Fibroblast of villous mesenchyme (primary cell): ENCODE measurements around the gene GGT5. TPM values are rescaled to one million over a fixed set of nuclear protein-coding genes. Genes with fewer than 3 reads are reported as not detected.

Experiments used
- DNase-seq: peaks from one replicate; pipeline ENCODE4 v3.0.0-alpha.2; 2010; ENCODE audit warnings: low read depth
- H3K4me3 ChIP-seq: 2 replicates; pipeline ENCODE4 v1.5.1; 2011; ENCODE audit warnings: low read depth, mild to moderate bottlenecking, low read length
- total RNA-seq: library from RNA; depleted of rRNA; stranded (reverse); fragments of >200 nt; gene quantifications from 2 replicates; pipeline ENCODE4 v1.2.3, GENCODE V29; 2012
- TF ChIP-seq, protein P1 (sequence below): IDR thresholded peaks from 2 replicates; pipeline ENCODE4 v1.5.1; 2012; ENCODE audit warnings: low read depth, mild to moderate bottlenecking, low read length; ENCODE audit not compliant: insufficient read depth

The GGT5 gene
- total RNA-seq, 1 donor = 2.2 TPM

DNA sequence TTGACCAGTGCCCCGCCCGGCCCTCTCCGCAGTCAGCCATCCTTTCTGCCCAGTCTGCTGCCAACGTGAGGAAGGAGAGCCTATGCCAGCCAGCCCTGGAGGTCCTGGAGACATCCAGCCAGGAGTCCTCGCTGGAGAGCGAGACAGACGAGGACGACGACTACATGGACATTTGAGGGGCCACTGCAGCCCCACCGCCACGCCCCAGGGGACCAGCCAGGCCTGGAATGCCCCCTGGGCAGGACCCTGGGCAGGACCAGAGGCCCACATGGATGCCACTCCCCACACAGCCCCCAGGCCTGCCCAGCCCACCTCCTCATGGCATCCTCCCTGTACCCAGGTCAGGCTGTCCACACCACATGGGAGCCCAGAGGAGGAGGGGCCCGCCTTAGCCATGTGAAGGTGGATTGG is 66.9 kb downstream of the GGT5 start:
- DNase-seq = no peak
- H3K4me3 ChIP-seq = no peak overlapping the region
- TF ChIP-seq, protein P1, sequence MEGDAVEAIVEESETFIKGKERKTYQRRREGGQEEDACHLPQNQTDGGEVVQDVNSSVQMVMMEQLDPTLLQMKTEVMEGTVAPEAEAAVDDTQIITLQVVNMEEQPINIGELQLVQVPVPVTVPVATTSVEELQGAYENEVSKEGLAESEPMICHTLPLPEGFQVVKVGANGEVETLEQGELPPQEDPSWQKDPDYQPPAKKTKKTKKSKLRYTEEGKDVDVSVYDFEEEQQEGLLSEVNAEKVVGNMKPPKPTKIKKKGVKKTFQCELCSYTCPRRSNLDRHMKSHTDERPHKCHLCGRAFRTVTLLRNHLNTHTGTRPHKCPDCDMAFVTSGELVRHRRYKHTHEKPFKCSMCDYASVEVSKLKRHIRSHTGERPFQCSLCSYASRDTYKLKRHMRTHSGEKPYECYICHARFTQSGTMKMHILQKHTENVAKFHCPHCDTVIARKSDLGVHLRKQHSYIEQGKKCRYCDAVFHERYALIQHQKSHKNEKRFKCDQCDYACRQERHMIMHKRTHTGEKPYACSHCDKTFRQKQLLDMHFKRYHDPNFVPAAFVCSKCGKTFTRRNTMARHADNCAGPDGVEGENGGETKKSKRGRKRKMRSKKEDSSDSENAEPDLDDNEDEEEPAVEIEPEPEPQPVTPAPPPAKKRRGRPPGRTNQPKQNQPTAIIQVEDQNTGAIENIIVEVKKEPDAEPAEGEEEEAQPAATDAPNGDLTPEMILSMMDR = no peak

DNA sequence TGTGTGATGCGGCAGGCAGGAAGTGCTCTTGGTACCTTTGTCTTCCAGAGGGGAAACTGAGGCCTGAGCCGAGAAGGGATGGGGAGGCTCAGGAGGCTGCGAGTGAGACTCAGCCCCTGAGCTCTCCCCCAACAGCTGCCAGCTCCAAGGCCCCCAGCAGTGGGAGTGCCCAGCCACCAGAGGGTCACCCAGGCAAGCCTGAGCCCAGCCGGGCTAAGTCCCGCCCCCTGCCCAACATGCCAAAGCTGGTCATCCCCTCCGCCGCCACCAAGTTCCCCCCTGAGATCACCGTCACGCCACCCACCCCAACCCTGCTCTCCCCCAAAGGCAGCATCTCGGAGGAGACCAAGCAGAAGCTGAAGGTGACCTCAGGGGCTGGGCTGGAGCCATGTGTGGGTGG is 67.4 kb downstream of the GGT5 start:
- H3K4me3 ChIP-seq = no peak overlapping the region
- TF ChIP-seq, protein P1 = no peak
- DNase-seq = no peak

DNA sequence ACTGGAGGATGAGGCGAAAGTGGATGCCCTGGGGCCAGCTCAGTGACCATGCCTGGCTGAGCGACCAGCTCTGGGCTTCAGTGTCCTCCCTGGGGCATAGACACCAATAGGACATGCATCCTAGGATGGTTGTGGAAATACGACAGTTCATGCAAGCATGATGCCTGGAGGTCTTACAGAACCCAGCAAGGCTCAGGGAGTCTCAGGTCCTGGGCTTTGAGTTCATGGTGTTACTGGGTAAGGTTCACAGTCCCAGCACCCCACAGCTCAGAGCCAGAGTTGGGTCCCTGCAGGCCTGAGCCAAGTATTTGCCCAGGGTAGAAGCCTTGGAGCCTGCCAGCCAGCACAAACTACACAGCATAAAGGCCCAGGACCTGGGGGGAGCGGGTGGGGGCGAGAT is 67.8 kb downstream of the GGT5 start:
- DNase-seq = no peak
- H3K4me3 ChIP-seq = no peak overlapping the region
- TF ChIP-seq, protein P1 = no peak

DNA sequence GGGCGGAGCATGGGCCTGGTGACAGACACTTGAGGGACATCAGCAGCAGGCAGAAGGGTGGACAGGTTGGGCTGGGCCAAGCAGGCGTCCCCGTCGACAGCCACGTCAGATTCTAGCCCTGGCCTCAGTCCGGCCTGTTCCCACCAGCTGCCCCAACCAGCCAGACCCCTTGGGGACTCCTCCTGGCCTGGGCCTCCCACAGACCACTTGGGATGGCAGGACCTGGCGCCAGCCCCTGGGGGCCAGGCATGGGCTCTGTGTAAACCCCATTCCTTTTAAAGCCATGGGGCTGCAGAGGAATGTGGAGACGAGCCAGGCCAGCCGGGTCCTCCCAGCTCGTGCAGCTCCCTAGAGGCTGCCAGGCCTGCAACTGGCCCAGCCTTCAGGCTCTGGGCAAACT is 68.3 kb downstream of the GGT5 start:
- TF ChIP-seq, protein P1 = no peak
- DNase-seq = no peak
- no peak overlapping the region for H3K4me3 ChIP-seq

DNA sequence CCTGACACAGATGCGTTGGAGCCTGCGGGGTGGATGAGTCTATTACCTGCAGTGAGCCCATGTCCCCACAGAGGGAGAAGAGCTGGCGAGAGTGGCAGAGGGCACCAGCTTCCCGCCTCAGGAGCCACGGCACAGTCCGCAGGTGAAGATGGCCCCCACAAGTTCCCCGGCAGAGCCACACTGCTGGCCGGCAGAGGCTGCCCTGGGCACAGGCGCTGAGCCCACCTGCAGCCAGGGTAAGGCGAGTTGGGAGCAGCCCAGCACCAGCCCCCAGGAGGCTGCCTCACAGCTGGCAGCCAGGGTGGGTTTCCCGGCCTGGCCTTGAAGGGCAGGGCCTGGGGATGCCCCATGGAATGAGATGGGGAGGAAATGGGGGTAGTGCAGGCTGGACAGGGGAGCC is 68.8 kb downstream of the GGT5 start:
- TF ChIP-seq, protein P1 = no peak
- no peak for DNase-seq
- H3K4me3 ChIP-seq = no peak overlapping the region

DNA sequence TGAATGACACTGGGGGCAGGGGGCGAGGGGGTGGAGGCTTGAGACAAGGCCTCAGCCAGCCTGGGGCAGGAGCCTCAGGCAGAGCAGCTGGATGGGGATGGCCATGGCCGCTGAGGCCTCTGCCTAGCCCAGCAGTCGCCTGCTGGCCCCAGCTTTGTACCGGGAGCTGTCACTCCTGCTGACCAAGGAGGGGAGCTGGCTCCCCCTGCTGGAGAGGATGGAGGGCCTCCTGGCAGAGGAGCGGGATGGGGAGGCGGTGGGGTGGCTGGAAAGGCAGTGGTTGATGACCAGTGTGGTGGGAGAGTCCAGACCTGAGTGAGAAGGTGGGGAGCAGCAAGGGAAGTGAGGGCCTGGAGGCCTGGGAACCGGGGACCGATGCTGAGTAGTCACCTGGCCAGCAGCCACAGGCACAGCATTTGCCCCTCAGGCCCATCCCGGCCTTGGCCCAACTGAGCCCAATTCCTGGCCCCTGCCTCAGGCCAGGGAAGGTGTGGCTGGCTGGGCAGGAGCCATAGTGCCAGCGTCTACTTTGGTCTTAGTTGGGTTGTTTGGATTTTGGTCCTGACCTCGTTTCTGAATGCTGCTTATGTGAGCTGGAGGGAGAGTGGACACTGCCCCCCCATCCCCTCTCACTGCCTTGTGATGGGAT is 69.6 kb downstream of the GGT5 start:
- TF ChIP-seq, protein P1 = peak; percentile 97
- no peak overlapping the region for H3K4me3 ChIP-seq
- DNase-seq = peak; percentile 79

DNA sequence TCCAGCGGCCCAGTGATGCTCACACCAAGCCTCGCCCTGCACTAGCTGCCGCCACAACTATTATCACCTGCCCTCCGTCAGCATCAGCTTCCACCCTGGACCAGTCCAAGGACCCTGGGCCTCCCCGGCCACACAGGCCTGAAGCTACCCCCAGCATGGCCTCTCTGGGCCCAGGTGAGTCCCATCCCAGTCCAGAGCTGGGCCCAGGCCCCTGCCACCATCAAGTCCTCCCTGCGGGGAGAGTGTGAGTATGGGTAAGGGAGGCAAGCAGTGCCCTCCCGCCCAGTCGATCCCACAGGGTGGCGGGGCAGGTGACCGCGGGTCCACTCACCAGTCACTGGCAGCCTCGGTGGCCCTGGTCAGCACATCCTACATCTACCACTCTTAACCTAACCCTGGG is 73.1 kb downstream of the GGT5 start:
- TF ChIP-seq, protein P1 = no peak
- no peak for DNase-seq
- H3K4me3 ChIP-seq = no peak overlapping the region
